Measurements from ENCODE around the gene CEP112.
"Not testable (repeated sequence)": the region's sequence is repeated elsewhere in the genome, so short reads cannot be mapped to it uniquely, and the experiment has no call there.

Gene CEP112

GRCh38 chr17:65737451-65737850 is 454.5 kb downstream of the CEP112 start:
- no peak for DNase-seq (ENCODE audit: low read depth in 2 of 2)

GRCh38 chr17:65733314-65733713 is 458.6 kb downstream of the CEP112 start:
- no peak for DNase-seq (ENCODE audit: low read depth in 2 of 2)

- DNase-seq (ENCODE audit: low read depth in 2 of 2) = not testable (repeated sequence)
Observed at GRCh38 chr17:65732667-65733066, 459.3 kb downstream of the CEP112 start.

- DNase-seq (ENCODE audit: low read depth in 2 of 2) = no peak
Observed at GRCh38 chr17:65730711-65731169, 461.2 kb downstream of the CEP112 start.

- DNase-seq (ENCODE audit: low read depth in 2 of 2) = no peak
Observed at GRCh38 chr17:65729207-65729606, 462.7 kb downstream of the CEP112 start.

- no peak for DNase-seq (ENCODE audit: low read depth in 2 of 2)
Observed at GRCh38 chr17:65727832-65728231, 464.1 kb downstream of the CEP112 start.

- DNase-seq (ENCODE audit: low read depth in 2 of 2) = no peak
Observed at GRCh38 chr17:65727246-65727645, 464.7 kb downstream of the CEP112 start.

- DNase-seq (ENCODE audit: low read depth in 2 of 2) = no peak
Observed at GRCh38 chr17:65723431-65724151, 468.3 kb downstream of the CEP112 start.

GRCh38 chr17:65718601-65719000 is 473.3 kb downstream of the CEP112 start:
- DNase-seq (ENCODE audit: low read depth in 2 of 2) = no peak

- DNase-seq (ENCODE audit: low read depth in 2 of 2) = no peak
Observed at GRCh38 chr17:65712383-65713267, 479.3 kb downstream of the CEP112 start.

GRCh38 chr17:65711671-65712276 is 480.2 kb downstream of the CEP112 start:
- DNase-seq (ENCODE audit: low read depth in 2 of 2) = no peak

GRCh38 chr17:65707780-65708179 is 484.2 kb downstream of the CEP112 start:
- DNase-seq (ENCODE audit: low read depth in 2 of 2) = no peak

GRCh38 chr17:65704731-65705130 is 487.2 kb downstream of the CEP112 start:
- DNase-seq (ENCODE audit: low read depth in 2 of 2) = no peak

GRCh38 chr17:65703891-65704290 is 488.0 kb downstream of the CEP112 start:
- no peak for DNase-seq (ENCODE audit: low read depth in 2 of 2)

GRCh38 chr17:65699459-65699858 is 492.5 kb downstream of the CEP112 start:
- no peak for DNase-seq (ENCODE audit: low read depth in 2 of 2)

- DNase-seq (ENCODE audit: low read depth in 2 of 2) = no peak
Observed at GRCh38 chr17:65698381-65699061, 493.4 kb downstream of the CEP112 start.

GRCh38 chr17:65697661-65698060 is 494.3 kb downstream of the CEP112 start:
- no peak for DNase-seq (ENCODE audit: low read depth in 2 of 2)

- DNase-seq (ENCODE audit: low read depth in 2 of 2) = no peak
Observed at GRCh38 chr17:65696739-65697394, 495.1 kb downstream of the CEP112 start.

GRCh38 chr17:65694601-65695000 is 497.3 kb downstream of the CEP112 start:
- no peak for DNase-seq (ENCODE audit: low read depth in 2 of 2)

GRCh38 chr17:65690626-65691310 is 501.2 kb downstream of the CEP112 start:
- no peak for DNase-seq (ENCODE audit: low read depth in 2 of 2)

- DNase-seq (ENCODE audit: low read depth in 2 of 2) = no peak
Observed at GRCh38 chr17:65688307-65688706, 503.6 kb downstream of the CEP112 start.

Data from stimulated activated CD4-positive, alpha-beta T cell treated with anti-CD3 and anti-CD28 coated beads, Interleukin-12 subunit alpha, Interleukin-12 subunit beta, amount 100 ng/mL, for 24 hours (primary cell).